Measurements from ENCODE around the gene ESR2. TPM values are rescaled to one million over a fixed set of nuclear protein-coding genes. Genes with fewer than 3 reads are reported as not detected.
"Not testable (repeated sequence)": the region's sequence is repeated elsewhere in the genome, so short reads cannot be mapped to it uniquely, and the experiment has no call there.

The ESR2 gene
- total and polyA plus RNA-seq, 2 donors: 1.6 to 1.7 TPM

DNA sequence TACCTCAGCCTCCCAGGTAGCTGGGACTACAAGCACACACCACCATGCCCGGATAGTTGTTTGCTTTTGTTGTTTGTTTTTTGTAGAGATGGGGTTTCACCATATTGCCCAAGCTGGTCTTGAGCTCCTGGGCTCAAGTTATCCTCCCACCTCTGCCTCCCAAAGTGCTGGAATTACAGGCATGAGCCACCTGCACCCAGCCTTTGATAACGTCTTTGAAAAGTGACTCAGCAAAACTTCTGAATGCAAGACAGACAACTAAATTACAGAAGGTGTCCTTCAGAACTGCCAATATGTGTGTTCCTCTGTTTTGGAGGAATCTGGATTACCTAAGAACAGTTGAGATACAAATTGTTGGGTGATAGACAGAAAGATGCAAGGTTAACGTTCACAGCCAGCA, 99.8 kb downstream of the ESR2 start:
- no peak overlapping the region for H3K27ac ChIP-seq (ENCODE audit: low read depth)
- H3K36me3 ChIP-seq (ENCODE audit: insufficient read depth): no peaks in the 10 kb centered on the region
- no peak overlapping the region for H3K4me3 ChIP-seq (ENCODE audit: low read depth, low read length)
- DNase-seq (ENCODE audit: extremely low spot score): no peak
- 86% methylated on average over 3 of the region's 3 CpGs for WGBS
- peaks cover 3% of the 10 kb centered on the region for H3K4me1 ChIP-seq (ENCODE audit: insufficient read depth)

DNA sequence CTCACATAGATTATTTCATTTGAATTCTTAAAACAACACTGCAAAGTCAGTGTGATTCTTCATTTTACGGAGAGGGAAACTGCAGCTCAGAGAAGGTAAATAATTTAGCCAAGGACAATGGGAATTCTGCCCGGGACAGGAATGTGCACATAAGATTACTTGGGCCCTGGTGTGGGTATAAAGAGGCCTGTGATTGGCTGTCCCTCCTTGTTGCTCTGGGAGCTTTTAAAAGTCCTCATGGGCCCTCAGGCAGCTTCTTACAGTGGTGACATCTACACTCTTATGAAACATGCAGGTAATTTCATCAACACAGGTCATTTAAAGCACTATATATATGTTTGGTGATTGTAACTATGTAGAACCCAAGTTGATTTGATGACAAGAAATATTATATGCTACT, 100.3 kb downstream of the ESR2 start:
- no peak overlapping the region for H3K4me3 ChIP-seq (ENCODE audit: low read depth, low read length)
- no peak overlapping the region for H3K27ac ChIP-seq (ENCODE audit: low read depth)
- H3K36me3 ChIP-seq (ENCODE audit: insufficient read depth): no peaks in the 10 kb centered on the region
- WGBS: 86% methylated on average over 2 of the region's 2 CpGs
- no peak for DNase-seq (ENCODE audit: extremely low spot score)
- peaks cover 3% of the 10 kb centered on the region for H3K4me1 ChIP-seq (ENCODE audit: insufficient read depth)

DNA sequence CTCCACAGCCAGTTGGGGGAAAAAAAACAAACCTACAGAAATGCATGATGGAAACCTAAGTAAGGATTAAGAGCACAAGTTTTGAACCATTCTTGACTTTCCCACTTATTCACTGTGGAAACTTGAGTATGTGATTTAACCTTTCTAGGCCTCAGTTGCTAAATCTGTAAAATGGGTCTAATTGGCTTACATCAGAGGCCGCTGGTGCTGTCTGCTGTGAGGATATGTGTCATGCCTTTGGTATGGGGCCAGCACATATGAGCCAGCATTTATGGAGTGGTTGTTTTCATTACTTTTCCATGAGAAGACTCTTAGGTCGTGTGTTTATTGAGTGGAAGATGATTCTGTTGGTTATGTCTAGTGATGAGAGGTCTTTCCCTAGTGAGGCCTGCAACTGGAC, 102.4 kb downstream of the ESR2 start:
- 62% methylated on average over 2 of the region's 2 CpGs for whole genome bisulfite sequencing
- Histone ChIP-seq H3K27ac (ENCODE audit: low read depth) (no peak overlapping the region), H3K4me1 (ENCODE audit: insufficient read depth) (peaks cover 2% of the 10 kb centered on the region), H3K36me3 (ENCODE audit: insufficient read depth) (peaks cover under 1% of the 10 kb centered on the region), H3K4me3 (ENCODE audit: low read depth, low read length) (no peak overlapping the region)
- no peak for DNase-seq (ENCODE audit: extremely low spot score)

DNA sequence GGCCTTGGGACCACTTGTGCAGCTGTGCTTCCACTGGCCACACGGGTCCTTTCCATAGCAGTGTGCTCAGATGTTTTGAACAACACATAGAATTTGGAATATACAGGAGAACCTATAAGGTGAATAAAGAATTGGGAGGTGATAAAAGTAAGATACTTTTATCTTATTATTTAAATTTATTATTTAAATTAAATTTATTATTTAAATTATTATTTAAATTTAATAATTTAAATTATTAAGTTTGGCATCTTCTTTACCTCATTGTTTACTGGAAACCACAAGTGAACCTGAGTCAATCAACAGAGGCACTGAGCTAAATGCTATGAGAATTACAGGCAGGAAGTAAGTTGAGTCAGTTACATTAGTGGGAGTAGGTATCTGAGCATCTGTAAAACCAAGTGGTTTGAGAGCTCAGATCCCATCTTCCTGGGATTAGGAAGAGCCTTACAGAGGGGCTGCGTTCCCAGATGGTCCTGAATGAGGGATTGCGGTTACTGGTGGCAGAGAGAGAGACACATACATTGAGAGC, 103.1 kb downstream of the ESR2 start:
- 93% methylated on average over 3 of the region's 3 CpGs for WGBS
- H3K27ac ChIP-seq (ENCODE audit: low read depth): no peak overlapping the region
- peaks cover 2% of the 10 kb centered on the region for H3K4me1 ChIP-seq (ENCODE audit: insufficient read depth)
- peaks cover 3% of the 10 kb centered on the region for H3K36me3 ChIP-seq (ENCODE audit: insufficient read depth)
- DNase-seq (ENCODE audit: extremely low spot score): no peak
- H3K4me3 ChIP-seq (ENCODE audit: low read depth, low read length): no peak overlapping the region

DNA sequence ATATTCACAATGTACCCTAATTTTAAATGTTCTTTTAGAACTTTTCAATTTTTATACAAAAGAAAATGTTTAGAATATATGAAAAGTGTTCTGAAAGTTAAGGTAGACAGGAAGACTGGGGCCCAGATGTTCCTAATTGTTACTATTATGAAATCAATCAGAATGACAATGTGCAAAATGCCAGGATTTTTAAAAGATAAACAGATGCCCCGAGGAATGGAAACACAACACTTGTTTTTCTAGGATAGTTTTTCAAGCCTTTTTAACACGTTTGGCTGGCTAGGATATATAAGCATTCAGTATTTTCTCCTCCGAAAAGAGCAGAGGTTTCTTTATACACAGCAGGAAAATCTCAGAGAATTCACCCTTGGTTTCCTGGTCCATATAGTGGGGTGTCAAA, 106.8 kb downstream of the ESR2 start:
- Histone ChIP-seq H3K4me3 (ENCODE audit: low read depth, low read length) (no peak overlapping the region), H3K4me1 (ENCODE audit: insufficient read depth) (no peaks in the 10 kb centered on the region), H3K36me3 (ENCODE audit: insufficient read depth) (peaks cover 3% of the 10 kb centered on the region), H3K27ac (ENCODE audit: low read depth) (no peak overlapping the region)
- DNase-seq (ENCODE audit: extremely low spot score): no peak
- WGBS: 65% methylated on average over 3 of the region's 3 CpGs

DNA sequence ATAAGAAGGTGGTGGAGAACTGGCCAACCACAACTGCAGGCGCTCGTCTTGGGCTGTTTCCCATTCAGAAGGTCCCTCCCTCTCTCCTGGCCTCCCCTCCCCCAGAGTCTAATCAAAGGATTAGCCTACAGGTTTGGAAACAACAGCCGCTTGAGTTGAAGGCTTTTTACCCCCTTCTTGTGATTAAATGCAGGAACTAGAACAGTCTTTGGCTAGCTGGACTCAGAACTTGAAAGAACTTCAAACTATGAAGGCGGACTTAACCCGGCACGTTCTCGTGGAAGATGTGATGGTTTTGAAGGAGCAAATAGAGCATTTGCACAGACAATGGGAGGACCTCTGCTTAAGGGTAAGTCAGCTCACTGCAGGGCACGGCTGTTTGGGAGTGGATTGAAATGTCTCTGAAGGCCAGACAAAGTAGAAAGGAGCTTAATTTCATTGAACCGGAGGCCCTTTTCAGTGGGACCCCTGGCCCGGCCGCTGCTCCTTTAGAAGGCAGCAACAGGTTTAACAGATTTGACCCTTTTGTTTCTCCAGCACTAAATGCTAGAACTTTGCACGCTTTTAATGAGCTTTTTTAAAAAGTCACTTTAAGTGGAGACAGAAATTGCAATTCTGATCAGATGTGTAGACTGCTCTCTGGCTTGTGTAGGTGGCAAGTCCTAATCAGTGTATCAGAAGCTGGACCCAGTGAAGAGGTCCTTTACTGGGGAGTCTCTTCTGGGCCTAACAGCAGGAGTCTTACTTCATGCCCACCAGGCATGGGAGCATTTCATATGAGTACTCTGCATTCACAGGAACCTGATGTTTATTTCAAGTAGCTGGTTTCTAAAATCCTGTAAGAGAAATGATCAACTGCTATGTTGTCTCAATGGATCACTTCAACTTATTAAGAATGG, 107.7 kb downstream of the ESR2 start:
- no peak overlapping the region for H3K4me3 ChIP-seq (ENCODE audit: low read depth, low read length)
- H3K4me1 ChIP-seq (ENCODE audit: insufficient read depth): no peaks in the 10 kb centered on the region
- WGBS: 80% methylated on average over 12 of the region's 12 CpGs
- no peak overlapping the region for H3K27ac ChIP-seq (ENCODE audit: low read depth)
- no peak for DNase-seq (ENCODE audit: extremely low spot score)
- peaks cover 3% of the 10 kb centered on the region for H3K36me3 ChIP-seq (ENCODE audit: insufficient read depth)

DNA sequence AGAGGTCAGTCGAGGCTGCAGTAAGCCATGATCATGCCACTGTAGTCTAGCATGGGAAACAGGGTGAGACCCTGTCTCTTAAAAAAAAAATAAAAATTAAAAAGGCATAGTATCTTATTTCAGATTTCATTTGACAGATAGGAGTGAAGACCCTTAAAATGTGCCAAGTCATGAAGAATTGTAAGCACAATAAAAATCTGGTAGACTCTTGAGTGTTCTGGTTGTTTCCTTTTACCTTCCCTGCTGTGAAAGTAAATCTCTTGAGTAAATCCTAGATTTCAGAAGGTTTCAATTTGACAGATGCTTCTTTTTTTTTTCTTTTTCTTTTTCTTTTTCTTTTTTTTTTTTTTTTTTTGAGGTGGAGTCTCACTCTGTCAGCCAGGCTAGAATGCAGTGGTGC, 109.0 kb downstream of the ESR2 start:
- H3K27ac ChIP-seq (ENCODE audit: low read depth): no peak overlapping the region
- no peak overlapping the region for H3K4me3 ChIP-seq (ENCODE audit: low read depth, low read length)
- H3K4me1 ChIP-seq (ENCODE audit: insufficient read depth): no peaks in the 10 kb centered on the region
- no peak for DNase-seq (ENCODE audit: extremely low spot score)
- peaks cover 3% of the 10 kb centered on the region for H3K36me3 ChIP-seq (ENCODE audit: insufficient read depth)
- 94% methylated on average over 1 of the region's 1 CpG for WGBS

DNA sequence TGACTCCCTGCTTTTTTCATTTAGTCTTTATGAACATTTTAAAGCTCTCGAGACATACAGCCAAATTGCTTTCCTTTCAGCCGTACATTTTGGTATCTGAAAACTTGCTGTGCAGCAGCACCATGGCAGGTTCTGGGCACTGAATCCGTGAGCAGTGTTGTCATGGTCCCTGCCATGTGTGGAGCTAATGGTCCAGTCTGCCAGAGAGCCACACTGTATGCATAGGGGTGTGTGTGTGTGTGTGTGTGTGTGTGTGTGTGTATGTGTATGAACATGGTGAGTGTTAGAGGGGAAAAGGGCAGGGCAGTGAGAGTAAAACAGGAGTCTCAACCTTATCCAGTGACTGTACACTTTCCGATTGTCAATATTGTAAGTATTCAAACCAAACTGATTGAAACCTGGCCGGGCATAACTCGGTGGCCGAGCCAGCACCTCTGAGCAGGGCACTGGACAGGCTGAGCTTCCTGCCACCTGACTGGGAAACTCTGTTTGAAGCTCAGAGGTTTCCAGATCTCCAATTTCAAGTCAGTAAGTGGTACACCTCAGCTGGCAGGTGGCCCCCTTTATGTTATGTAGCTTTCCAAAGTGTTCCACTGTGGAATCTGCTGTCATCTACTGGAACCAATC, 110.0 kb downstream of the ESR2 start:
- Histone ChIP-seq H3K4me3 (ENCODE audit: low read depth, low read length) (no peak overlapping the region), H3K27ac (ENCODE audit: low read depth) (no peak overlapping the region), H3K36me3 (ENCODE audit: insufficient read depth) (peaks cover 3% of the 10 kb centered on the region), H3K4me1 (ENCODE audit: insufficient read depth) (no peaks in the 10 kb centered on the region)
- WGBS: 89% methylated on average over 7 of the region's 7 CpGs
- no peak for DNase-seq (ENCODE audit: extremely low spot score)

DNA sequence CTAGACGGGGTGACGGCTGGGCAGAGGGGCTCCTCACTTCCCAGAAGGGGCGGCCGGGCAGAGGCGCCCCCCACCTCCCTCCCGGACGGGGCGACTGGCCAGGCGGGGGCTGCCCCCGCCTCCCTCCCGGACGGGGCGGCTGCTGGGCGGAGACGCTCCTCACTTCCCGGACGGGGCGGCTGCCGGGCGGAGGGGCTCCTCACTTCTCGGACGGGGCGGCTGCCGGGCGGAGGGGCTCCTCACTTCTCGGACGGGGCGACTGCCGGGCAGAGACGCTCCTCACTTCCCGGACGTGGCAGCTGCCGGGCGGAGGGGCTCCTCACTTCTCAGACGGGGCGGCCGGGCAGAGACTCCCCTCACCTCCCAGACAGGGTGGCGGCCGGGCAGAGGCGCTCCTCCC, 111.3 kb downstream of the ESR2 start:
- not testable (repeated sequence) for H3K27ac ChIP-seq (ENCODE audit: low read depth); H3K4me3 ChIP-seq (ENCODE audit: low read depth, low read length); H3K4me1 ChIP-seq (ENCODE audit: insufficient read depth); H3K36me3 ChIP-seq (ENCODE audit: insufficient read depth); DNase-seq (ENCODE audit: extremely low spot score)
- 98% methylated on average over 40 of the region's 40 CpGs for WGBS

DNA sequence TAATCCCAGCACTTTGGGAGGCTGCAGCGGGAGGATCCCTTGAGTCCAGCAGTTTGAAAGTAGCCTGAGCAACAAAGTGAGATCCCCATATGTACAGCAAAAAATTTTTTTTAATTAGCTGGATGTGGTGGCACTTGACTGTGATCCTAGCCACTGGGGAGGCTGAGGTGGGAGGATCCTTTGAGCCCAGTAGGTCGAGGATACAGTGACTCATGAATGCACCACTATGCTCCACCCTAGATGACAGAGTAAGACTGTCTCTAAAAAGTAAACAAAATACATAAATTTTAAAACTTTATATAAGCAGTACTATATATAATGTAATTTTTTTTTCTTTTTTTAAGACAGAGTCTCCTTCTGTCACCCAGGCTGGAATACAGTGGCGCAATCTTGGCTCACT, 115.4 kb downstream of the ESR2 start:
- Histone ChIP-seq H3K4me3 (ENCODE audit: low read depth, low read length) (no peak overlapping the region), H3K36me3 (ENCODE audit: insufficient read depth) (no peaks in the 10 kb centered on the region), H3K27ac (ENCODE audit: low read depth) (no peak overlapping the region), H3K4me1 (ENCODE audit: insufficient read depth) (no peaks in the 10 kb centered on the region)
- 95% methylated on average over 3 of the region's 3 CpGs for WGBS
- no peak for DNase-seq (ENCODE audit: extremely low spot score)

DNA sequence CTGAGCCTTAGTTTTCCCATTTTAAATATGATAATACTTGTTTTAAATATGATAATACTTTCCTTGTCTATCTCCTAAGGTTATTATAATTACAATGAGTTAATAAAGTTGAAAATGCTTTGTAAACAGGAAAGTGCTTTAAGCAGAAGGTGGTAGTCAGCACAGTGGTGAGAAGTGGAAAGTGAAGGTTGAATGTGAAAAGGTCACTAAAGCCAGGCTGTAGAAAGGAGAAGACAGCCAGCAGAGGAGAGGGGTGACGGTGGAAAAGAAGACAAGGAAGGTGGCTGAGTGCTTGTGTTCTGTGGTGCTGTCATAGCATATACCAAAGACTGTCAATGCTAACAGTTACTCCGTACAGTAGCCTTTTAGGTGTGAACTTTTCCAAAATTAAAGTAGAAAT, 117.8 kb downstream of the ESR2 start:
- DNase-seq (ENCODE audit: extremely low spot score): no peak
- no peaks in the 10 kb centered on the region for H3K4me1 ChIP-seq (ENCODE audit: insufficient read depth)
- no peaks in the 10 kb centered on the region for H3K36me3 ChIP-seq (ENCODE audit: insufficient read depth)
- H3K27ac ChIP-seq (ENCODE audit: low read depth): no peak overlapping the region
- WGBS: over 99% methylated on average over 2 of the region's 2 CpGs
- no peak overlapping the region for H3K4me3 ChIP-seq (ENCODE audit: low read depth, low read length)

DNA sequence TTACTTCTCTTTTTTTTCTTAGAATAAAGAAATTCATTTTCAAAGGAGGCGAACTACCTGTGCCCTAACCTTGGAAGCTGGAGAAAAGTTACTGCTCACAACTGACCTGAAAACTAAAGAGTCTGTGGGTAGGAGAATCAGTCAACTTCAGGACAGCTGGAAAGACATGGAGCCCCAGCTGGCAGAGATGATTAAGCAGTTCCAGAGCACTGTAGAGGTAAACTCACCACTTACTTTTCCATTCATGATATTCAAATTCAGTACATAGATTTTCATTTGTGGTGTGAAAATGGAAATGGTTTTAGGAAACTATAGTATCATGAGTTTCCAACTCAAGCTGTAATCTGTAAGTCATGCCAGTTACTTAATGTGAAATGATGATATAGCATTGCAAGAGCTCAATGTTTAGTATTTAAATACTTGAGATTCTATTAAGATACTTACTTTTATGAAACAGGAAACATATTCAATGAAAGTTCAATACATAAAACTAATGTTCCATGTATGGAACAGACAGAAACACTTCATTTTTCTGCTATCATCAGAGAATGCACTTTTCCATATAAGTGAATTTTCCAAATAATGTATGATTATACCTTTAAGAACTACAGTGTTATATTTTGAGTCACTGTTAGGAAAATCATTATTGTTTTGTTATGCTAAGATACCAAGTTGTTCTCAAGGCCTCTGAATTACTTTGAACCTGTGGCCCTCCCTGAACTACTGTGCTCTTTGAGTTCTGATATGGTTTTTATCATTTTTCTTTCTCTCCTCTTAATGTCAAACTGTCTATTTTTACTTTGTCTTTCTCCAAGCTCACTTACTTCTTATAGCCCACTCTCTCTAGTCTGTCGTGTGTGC, 119.0 kb downstream of the ESR2 start:
- no peak overlapping the region for H3K27ac ChIP-seq (ENCODE audit: low read depth)
- H3K36me3 ChIP-seq (ENCODE audit: insufficient read depth): no peaks in the 10 kb centered on the region
- DNase-seq (ENCODE audit: extremely low spot score): no peak
- 95% methylated on average over 2 of the region's 2 CpGs for WGBS
- no peaks in the 10 kb centered on the region for H3K4me1 ChIP-seq (ENCODE audit: insufficient read depth)
- H3K4me3 ChIP-seq (ENCODE audit: low read depth, low read length): no peak overlapping the region

DNA sequence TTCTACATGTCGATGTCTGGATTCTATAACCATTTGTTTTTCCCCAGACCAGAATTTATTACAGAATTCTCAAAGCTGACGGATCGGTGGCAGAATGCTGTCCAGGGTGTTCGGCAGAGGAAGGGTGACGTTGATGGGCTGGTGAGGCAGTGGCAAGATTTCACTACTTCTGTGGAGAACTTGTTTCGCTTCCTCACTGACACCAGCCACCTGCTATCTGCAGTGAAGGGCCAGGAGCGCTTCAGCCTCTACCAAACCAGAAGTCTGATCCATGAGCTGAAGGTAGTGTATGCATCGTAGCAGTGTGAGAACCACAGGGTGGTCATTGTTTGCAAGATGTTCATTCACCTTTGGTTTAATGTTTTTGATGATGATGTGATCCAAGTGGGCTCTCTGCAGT, 124.0 kb downstream of the ESR2 start:
- H3K36me3 ChIP-seq (ENCODE audit: insufficient read depth): peaks cover 6% of the 10 kb centered on the region
- no peaks in the 10 kb centered on the region for H3K4me1 ChIP-seq (ENCODE audit: insufficient read depth)
- no peak overlapping the region for H3K4me3 ChIP-seq (ENCODE audit: low read depth, low read length)
- no peak overlapping the region for H3K27ac ChIP-seq (ENCODE audit: low read depth)
- DNase-seq (ENCODE audit: extremely low spot score): no peak
- WGBS: 95% methylated on average over 8 of the region's 8 CpGs

All from urinary bladder (tissue), 4 donors.